Right atrium auricular region (tissue), 2 donors: ENCODE results near the gene TMEM213. TPM values are rescaled to one million over a fixed set of nuclear protein-coding genes. Genes with fewer than 3 reads are reported as not detected.

Source experiments
- DNase-seq: peaks from one replicate; pipeline ENCODE4 v3.0.0-alpha.2; 2019; ENCODE audit warnings: low spot score
- H3K27ac ChIP-seq, 2 donors: fragments of 200-600 bp; sonication (generic); 1 replicate in 1 of 2; 2 replicates in 1 of 2; pipeline ENCODE4 v1.5.1; 2016 to 2019
- H3K27me3 ChIP-seq, 2 donors: fragments of 200-600 bp; sonication (generic); one replicate each; pipeline versions ENCODE4 v1.5.1 to v1.6.0; 2017 to 2019
- H3K36me3 ChIP-seq: fragments of 200-600 bp; sonication (generic); one replicate; pipeline ENCODE4 v1.5.1; 2016
- H3K4me1 ChIP-seq, 2 donors: fragments of 200-600 bp; sonication (generic); one replicate each; pipeline versions ENCODE4 v1.5.1 to v1.6.0; 2017 to 2019
- H3K4me3 ChIP-seq, 2 donors: fragments of 200-600 bp; sonication (generic); 1 replicate in 1 of 2; 2 replicates in 1 of 2; pipeline ENCODE4 v1.5.1; 2017 to 2019; ENCODE audit warnings: mild to moderate bottlenecking in 1 of 2, moderate library complexity in 1 of 2
- H3K9me3 ChIP-seq, 2 donors: fragments of 200-600 bp; sonication (generic); one replicate each; pipeline ENCODE4 v1.5.1; 2019
- total RNA-seq, 2 donors: library from RNA; depleted of rRNA; stranded (reverse); fragments of >200 nt; gene quantifications; one replicate each; pipeline ENCODE4 v1.1.0, GENCODE V29; 2016
- TF ChIP-seq, protein P1 (sequence below), 2 donors: fragments of 200-600 bp; sonication (generic); IDR thresholded peaks; one replicate each; pipeline ENCODE4 v1.5.1; 2019; ENCODE audit warnings: antibody characterized with exemption in 2 of 2

Gene TMEM213
- total RNA-seq, 2 donors from 2014 or later, result not detected

DNA sequence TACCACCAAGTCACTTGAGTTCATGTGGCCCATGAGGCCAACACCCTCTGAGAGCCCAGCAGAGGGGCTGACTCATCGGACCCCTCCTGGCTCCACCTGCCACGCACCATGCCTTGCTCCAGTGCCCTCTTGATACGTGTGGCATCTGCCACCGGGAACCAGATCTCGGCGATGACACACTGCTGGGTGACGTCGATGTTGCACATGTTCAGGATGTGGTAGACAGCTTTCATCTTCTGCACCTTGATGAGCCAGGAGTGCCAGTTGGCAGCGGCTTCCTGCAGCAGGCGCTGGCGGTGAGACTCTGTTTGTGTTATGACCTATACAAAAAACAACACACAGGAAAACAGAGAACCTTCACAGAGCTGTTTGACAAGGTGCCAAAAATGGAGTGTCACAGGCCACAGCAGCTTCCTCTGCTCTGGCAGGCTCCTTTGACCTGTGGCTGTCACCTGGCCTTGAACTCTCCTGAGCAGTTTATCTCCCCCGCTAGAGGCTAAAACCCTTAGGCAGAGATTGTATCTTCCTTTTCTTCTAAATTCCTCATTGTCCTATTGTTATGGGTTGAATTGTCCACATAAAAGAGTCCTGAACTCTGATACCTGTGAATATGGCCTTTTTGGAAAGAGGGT, 45.2 kb upstream of the TMEM213 start:
- Histone ChIP-seq H3K27ac (no peak overlapping the region), H3K36me3 (no peaks in the 10 kb centered on the region), H3K9me3 (no peaks in the 10 kb centered on the region), H3K27me3 (no peaks in the 10 kb centered on the region), H3K4me3 (no peak overlapping the region), H3K4me1 (no peaks in the 10 kb centered on the region)
- TF ChIP-seq, protein P1, sequence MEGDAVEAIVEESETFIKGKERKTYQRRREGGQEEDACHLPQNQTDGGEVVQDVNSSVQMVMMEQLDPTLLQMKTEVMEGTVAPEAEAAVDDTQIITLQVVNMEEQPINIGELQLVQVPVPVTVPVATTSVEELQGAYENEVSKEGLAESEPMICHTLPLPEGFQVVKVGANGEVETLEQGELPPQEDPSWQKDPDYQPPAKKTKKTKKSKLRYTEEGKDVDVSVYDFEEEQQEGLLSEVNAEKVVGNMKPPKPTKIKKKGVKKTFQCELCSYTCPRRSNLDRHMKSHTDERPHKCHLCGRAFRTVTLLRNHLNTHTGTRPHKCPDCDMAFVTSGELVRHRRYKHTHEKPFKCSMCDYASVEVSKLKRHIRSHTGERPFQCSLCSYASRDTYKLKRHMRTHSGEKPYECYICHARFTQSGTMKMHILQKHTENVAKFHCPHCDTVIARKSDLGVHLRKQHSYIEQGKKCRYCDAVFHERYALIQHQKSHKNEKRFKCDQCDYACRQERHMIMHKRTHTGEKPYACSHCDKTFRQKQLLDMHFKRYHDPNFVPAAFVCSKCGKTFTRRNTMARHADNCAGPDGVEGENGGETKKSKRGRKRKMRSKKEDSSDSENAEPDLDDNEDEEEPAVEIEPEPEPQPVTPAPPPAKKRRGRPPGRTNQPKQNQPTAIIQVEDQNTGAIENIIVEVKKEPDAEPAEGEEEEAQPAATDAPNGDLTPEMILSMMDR (IDR thresholded peaks at IDR 0.05), result no peak
- peak; percentile 59 for DNase-seq

DNA sequence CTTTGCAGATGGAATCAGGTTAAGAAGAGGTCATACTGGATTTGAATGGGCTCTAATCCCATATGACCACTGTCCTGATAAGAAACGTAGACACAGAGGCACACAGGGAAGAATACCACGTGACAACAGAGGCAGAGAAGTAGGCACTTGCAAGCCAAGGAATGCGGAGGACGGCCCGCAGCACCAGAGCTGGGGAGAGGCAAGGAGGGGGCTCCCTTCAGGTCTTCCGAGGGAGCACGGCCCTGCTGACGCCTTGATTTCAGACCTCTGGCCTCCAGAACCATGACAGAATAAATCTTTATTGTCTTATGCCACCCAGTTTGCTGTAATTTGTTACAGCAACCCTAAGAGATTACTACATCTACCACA, 44.7 kb upstream of the TMEM213 start:
- Histone ChIP-seq H3K27ac (no peak overlapping the region), H3K27me3 (no peaks in the 10 kb centered on the region), H3K4me3 (no peak overlapping the region), H3K9me3 (no peaks in the 10 kb centered on the region), H3K36me3 (no peaks in the 10 kb centered on the region), H3K4me1 (no peaks in the 10 kb centered on the region)
- DNase-seq, result no peak
- TF ChIP-seq, protein P1 (IDR thresholded peaks at IDR 0.05), result no peak

DNA sequence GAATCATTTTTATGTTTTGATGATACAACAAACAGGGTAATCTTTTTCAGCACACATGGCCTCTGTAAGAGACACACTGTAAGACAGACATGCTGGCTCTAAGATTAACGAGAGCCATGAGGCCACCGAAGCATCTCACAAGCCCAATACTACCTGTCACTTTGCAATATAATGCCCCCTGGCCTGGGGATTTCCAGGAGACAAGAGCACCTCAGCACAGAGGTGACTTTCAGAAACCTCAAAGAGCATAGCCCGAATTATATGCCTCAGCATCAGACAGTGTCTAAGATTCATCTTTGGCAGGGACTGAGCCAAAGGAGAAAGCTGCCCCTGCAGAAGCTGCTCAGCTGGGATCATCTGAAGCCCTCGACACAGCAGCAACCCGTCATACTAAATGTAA, 44.2 kb upstream of the TMEM213 start:
- no peak overlapping the region for H3K27ac ChIP-seq
- no peak overlapping the region for H3K4me3 ChIP-seq
- no peaks in the 10 kb centered on the region for H3K36me3 ChIP-seq
- DNase-seq, result no peak
- H3K27me3 ChIP-seq, result no peaks in the 10 kb centered on the region
- no peaks in the 10 kb centered on the region for H3K4me1 ChIP-seq
- TF ChIP-seq, protein P1 (IDR thresholded peaks at IDR 0.05), result no peak
- no peaks in the 10 kb centered on the region for H3K9me3 ChIP-seq

DNA sequence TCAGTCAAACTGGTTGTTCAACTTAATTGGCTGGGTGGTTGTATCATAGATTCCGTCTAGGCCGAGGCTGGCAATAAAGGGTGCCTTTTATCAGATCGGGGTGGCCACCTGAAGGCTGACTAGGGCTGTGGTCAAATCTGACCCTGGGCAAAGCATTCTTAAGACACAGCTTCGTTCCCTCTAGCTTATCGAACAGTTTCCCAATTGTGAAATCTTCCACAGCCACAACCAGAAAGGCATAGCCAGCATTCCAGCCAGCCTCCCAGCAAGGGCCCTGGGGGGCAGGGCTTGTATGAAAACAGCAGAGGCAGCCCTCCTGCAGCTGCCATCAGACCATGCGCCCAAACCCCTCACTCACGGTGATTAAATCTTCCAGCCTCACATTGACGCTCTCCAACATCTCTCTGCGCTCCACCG, 42.5 kb upstream of the TMEM213 start:
- no peak overlapping the region for H3K27ac ChIP-seq
- no peaks in the 10 kb centered on the region for H3K27me3 ChIP-seq
- no peaks in the 10 kb centered on the region for H3K4me1 ChIP-seq
- DNase-seq, result no peak
- H3K36me3 ChIP-seq, result no peaks in the 10 kb centered on the region
- no peaks in the 10 kb centered on the region for H3K9me3 ChIP-seq
- TF ChIP-seq, protein P1 (IDR thresholded peaks at IDR 0.05), result no peak
- H3K4me3 ChIP-seq, result no peak overlapping the region

DNA sequence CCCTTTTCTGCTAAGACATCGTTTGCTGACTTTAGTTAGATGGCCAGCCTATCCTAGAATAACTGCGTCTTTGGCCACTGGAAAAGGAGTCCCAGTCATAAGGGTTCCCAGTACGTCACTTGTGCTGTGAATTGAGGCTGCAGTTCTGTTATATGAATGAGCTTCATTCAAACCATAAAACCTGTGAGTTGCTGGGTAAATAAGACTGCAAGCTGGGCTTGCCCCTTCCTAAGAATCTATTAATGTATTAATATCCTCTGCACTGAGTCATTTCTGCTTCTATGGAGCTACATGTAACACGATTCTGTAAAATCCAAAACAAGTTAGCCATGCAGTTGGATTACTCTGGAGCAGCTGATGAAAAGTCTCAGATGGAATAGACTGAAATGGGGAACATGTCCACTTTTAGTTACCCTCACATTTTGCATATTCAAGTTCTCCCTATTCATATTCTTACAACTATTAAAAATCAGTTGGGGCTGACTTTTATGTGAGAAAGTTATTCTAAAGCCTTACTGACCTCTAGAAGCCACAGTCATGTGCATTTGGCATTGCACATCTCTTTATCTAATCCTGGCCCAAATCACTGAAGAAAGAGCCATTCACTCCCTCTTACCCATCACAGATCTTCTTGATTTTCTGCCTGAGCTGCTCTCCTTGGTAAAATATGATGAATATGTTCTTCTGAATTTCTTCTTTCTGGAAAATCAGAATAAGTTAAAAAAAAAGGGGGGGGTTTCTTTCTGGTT, 41.8 kb upstream of the TMEM213 start:
- TF ChIP-seq, protein P1 (IDR thresholded peaks at IDR 0.05), result no peak
- H3K9me3 ChIP-seq, result no peaks in the 10 kb centered on the region

More for the DNA sequence above, 41.8 kb upstream of the TMEM213 start:
- Histone ChIP-seq H3K4me1 (no peaks in the 10 kb centered on the region), H3K27me3 (no peaks in the 10 kb centered on the region), H3K27ac (no peak overlapping the region), H3K36me3 (no peaks in the 10 kb centered on the region), H3K4me3 (no peak overlapping the region)
- DNase-seq, result no peak
